COLO668 (cell line): ENCODE measurements around the gene TMEM86B.

Experiments used
- DNase-seq: peaks from one replicate; lab custom pipeline; 2025; ENCODE audit not compliant: unreplicated experiment; lab: John Stamatoyannopoulos, UW

The TMEM86B gene

GRCh38 chr19:55179606-55180484 lies 48.7 kb downstream of the TMEM86B start, which contains the start of gene SYT5:
SYT5 (minus strand) TSS chr19:55180289; CDS start chr19:55179041, 1,248 bp downstream.
- peak; percentile 45 for DNase-seq

GRCh38 chr19:55178781-55179599 lies 49.6 kb downstream of the TMEM86B start:
- DNase-seq = peak; percentile 92
